Transverse colon (tissue), 4 donors: ENCODE measurements around the gene GOLPH3. TPM values are rescaled to one million over a fixed set of nuclear protein-coding genes. Genes with fewer than 3 reads are reported as not detected.

Experiments
- DNase-seq: peaks from one replicate; pipeline ENCODE4 v3.0.0-alpha.2; 2019
- H3K27ac ChIP-seq, 4 donors: fragments of 200-600 bp; sonication (generic); 2 replicates each; pipeline ENCODE4 v1.5.1; 2016 to 2018; ENCODE audit warnings: inconsistent platforms in 4 of 4
- H3K27me3 ChIP-seq: fragments of 200-600 bp; sonication (generic); 2 replicates; pipeline ENCODE4 v1.5.1; 2017; ENCODE audit warnings: inconsistent platforms
- H3K36me3 ChIP-seq, 4 donors: fragments of 200-600 bp; sonication (generic); 2 replicates each; pipeline ENCODE4 v1.5.1; 2017 to 2019; ENCODE audit warnings: inconsistent platforms in 4 of 4
- H3K4me1 ChIP-seq, 4 donors: fragments of 200-600 bp; sonication (generic); 2 replicates each; pipeline ENCODE4 v1.5.1; 2017 to 2020; ENCODE audit warnings: inconsistent platforms in 4 of 4
- H3K4me3 ChIP-seq, 4 donors: fragments of 200-600 bp; sonication (generic); 1 replicate in 1 of 4; 2 replicates in 3 of 4; pipeline versions ENCODE4 v1.5.1 to v1.6.1; 2017 to 2019; ENCODE audit warnings: inconsistent platforms in 4 of 4
- H3K9me3 ChIP-seq, 2 donors: fragments of 200-600 bp; sonication (generic); 2 replicates each; pipeline ENCODE4 v1.5.1; 2017 to 2019; ENCODE audit warnings: inconsistent platforms in 2 of 2
- CTCF ChIP-seq, 5 experiments: fragments of 200-600 bp in 3 of 5; fragments of 450-650 bp in 2 of 5; sonication (generic) in 3 of 5; IDR thresholded peaks; 1 replicate in 2 of 5; 2 replicates in 3 of 5; pipeline ENCODE4 v1.5.1; 2016 to 2017; ENCODE audit warnings: antibody characterized with exemption in 5 of 5, inconsistent platforms in 3 of 5, mild to moderate bottlenecking in 2 of 5, moderate library complexity in 1 of 5
- EP300 ChIP-seq: sonication (generic); formaldehyde crosslinking; IDR thresholded peaks from one replicate; pipeline ENCODE4 v1.6.1; 2017; ENCODE audit warnings: antibody characterized with exemption, low read depth
- POLR2A ChIP-seq: fragments of 450-650 bp; IDR thresholded peaks from one replicate; pipeline ENCODE4 v1.6.1; 2016; ENCODE audit warnings: antibody characterized with exemption, mild to moderate bottlenecking, moderate library complexity
- POLR2AphosphoS5 ChIP-seq, 3 donors: sonication (generic); formaldehyde crosslinking; IDR thresholded peaks; one replicate each; pipeline ENCODE4 v1.6.1; 2016; ENCODE audit warnings: antibody characterized with exemption in 3 of 3
- WGBS, 2 donors: methylation state at CpG; one replicate each; pipeline ENCODE4 v1.1.5; 2018; ENCODE audit warnings: low coverage in 1 of 2; 5-methylcytosine and 5-hydroxymethylcytosine counted together
- in situ Hi-C, 4 donors: fragments of 200-750 bp; cut with MboI; loops; one replicate each; pipeline versions ENCODE4 v1.15.0 to v1.15.1; 2017; ENCODE audit warnings: low sequenced_read_pairs in 3 of 4, low pct_ligation_motif_present in 1 of 4, low pct_unique_long_range_greater_than_20kb in 1 of 4
- intact Hi-C: fragments of 100-400 bp; cut with DNase I; formaldehyde crosslinking; loops from one replicate; pipeline ENCODE4 v1.15.1; 2023; ENCODE audit warnings: low total_unique reads
- total RNA-seq, 4 donors: library from RNA; depleted of rRNA; stranded (reverse); fragments of >200 nt; gene quantifications; one replicate each; pipeline ENCODE4 v1.1.0, GENCODE V29; 2016

Gene GOLPH3
- total RNA-seq, 4 donors from 2014 or later, result 52.1 to 666 (median 132) TPM

GRCh38 chr5:32116574-32117313 lies 57.4 kb downstream of the GOLPH3 start:
- no peak for DNase-seq
- Histone ChIP-seq H3K36me3 (peaks cover 0 to 37% (median 16%) of the 10 kb centered on the region in 4 donors), H3K9me3 (no peaks in the 10 kb centered on the region), H3K27me3 (no peaks in the 10 kb centered on the region), H3K27ac (no peak overlapping the region), H3K4me1 (no peaks in the 10 kb centered on the region), H3K4me3 (no peak overlapping the region)
- TF ChIP-seq CTCF (IDR thresholded peaks at IDR 0.05), result no peak
- no peak for TF ChIP-seq POLR2A
- no peak for TF ChIP-seq EP300
- no peak for TF ChIP-seq POLR2AphosphoS5 (IDR thresholded peaks at IDR 0.05)
- 95 to 100% methylated on average over 1 to 4 of the region's 4 CpGs for WGBS, 2 donors
- in situ Hi-C loops (no loop called here), intact Hi-C loops (no loop called here)

- TF ChIP-seq POLR2A, result no peak
- no peak for TF ChIP-seq EP300
- no peak for TF ChIP-seq CTCF (IDR thresholded peaks at IDR 0.05)
- no peak for TF ChIP-seq POLR2AphosphoS5 (IDR thresholded peaks at IDR 0.05)
- H3K4me3 ChIP-seq, result no peak overlapping the region
- intact Hi-C loops, result no loop called here
- peaks cover 0 to 41% (median 17%) of the 10 kb centered on the region in 4 donors for H3K36me3 ChIP-seq
- DNase-seq, result no peak
- no peaks in the 10 kb centered on the region for H3K4me1 ChIP-seq
- 87 to 92% methylated on average over 2 to 3 of the region's 3 CpGs for WGBS, 2 donors
- H3K9me3 ChIP-seq, result no peaks in the 10 kb centered on the region
- in situ Hi-C loops, result no loop called here
- no peak overlapping the region for H3K27ac ChIP-seq
- no peaks in the 10 kb centered on the region for H3K27me3 ChIP-seq
These were observed 58.1 kb downstream of the GOLPH3 start for GRCh38 chr5:32115985-32116384.

DNA sequence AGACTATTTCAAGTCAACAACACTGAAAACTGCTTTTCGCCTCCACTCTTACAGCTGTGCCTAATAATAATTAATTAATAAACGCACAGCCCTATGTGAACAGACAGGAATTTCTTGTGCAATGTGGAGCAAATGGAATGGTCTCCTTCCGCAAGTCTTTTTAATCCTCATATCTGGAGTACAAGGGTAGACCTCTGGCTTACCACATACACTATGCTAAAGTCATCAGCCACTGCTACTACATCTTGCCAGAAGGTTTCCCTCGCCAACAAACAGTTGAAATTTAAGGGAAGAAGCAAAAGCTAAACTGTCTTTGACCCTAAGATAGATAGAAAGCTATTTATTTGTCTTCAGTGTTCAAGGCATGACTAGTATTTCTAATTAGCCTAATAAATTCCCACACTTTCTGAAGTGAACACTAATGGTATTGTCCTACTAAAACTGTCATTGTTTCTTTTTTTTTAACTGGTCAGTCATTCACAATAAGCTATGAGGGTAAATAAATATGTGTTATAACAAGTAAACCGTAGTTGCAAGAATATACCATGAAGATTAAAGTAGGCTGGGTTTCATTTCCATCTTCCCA lies 63.9 kb downstream of the GOLPH3 start:
- no peaks in the 10 kb centered on the region for H3K4me1 ChIP-seq
- no peak for TF ChIP-seq POLR2A
- H3K27me3 ChIP-seq, result no peaks in the 10 kb centered on the region
- H3K4me3 ChIP-seq, result no peak overlapping the region
- intact Hi-C loops (no loop called here), in situ Hi-C loops (no loop called here)
- peaks cover 0 to 55% (median 19%) of the 10 kb centered on the region in 4 donors for H3K36me3 ChIP-seq
- WGBS, 2 donors, result 90 to 93% methylated on average over 3 to 5 of the region's 5 CpGs
- no peaks in the 10 kb centered on the region for H3K9me3 ChIP-seq
- DNase-seq, result no peak
- H3K27ac ChIP-seq, result no peak overlapping the region

- TF ChIP-seq POLR2AphosphoS5 (IDR thresholded peaks at IDR 0.05), result no peak
- TF ChIP-seq CTCF (IDR thresholded peaks at IDR 0.05), result no peak
- intact Hi-C loops, result no loop called here
- DNase-seq, result no peak
- H3K27ac ChIP-seq, result no peak overlapping the region
- H3K36me3 ChIP-seq, result peaks cover 0 to 60% (median 19%) of the 10 kb centered on the region in 4 donors
- H3K4me1 ChIP-seq, result no peaks in the 10 kb centered on the region
- H3K27me3 ChIP-seq, result no peaks in the 10 kb centered on the region
- 81 to 88% methylated on average over 8 to 10 of the region's 10 CpGs for WGBS, 2 donors
- H3K4me3 ChIP-seq, result no peak overlapping the region
- H3K9me3 ChIP-seq, result no peaks in the 10 kb centered on the region
- in situ Hi-C loops, result no loop called here
These were observed 64.9 kb downstream of the GOLPH3 start for GRCh38 chr5:32109236-32109635.
